Measurements from ENCODE around the gene SDHA. TPM values are rescaled to one million over a fixed set of nuclear protein-coding genes. Genes with fewer than 3 reads are reported as not detected.
"Not testable (repeated sequence)": the region's sequence is repeated elsewhere in the genome, so short reads cannot be mapped to it uniquely, and the experiment has no call there.

SDHA gene
- total RNA-seq, 2 donors from 2014 or later = 62.8 to 75.5 TPM

GRCh38 chr5:207599-207998, 10.5 kb upstream of the SDHA start:
- H3K4me3 ChIP-seq = no peak overlapping the region
- DNase-seq (no peak), ATAC-seq (no peak)
- intact Hi-C loops (cut with DNase I) = no loop called here
- WGBS, 2 donors = 83 to 86% methylated on average over 14 of the region's 14 CpGs
- TF ChIP-seq POLR2A (IDR thresholded peaks at IDR 0.05) (no peak), CTCF (IDR thresholded peaks at IDR 0.05) (no peak)
- H3K4me1 ChIP-seq = no peaks in the 10 kb centered on the region
- H3K9me3 ChIP-seq = no peaks in the 10 kb centered on the region
- H3K27ac ChIP-seq = no peak overlapping the region
- no peaks in the 10 kb centered on the region for H3K27me3 ChIP-seq
- H3K36me3 ChIP-seq (replicated peaks in 1 of 2; ENCODE audit: insufficient read depth in 1 of 2, low read depth in 2 of 2) = peaks cover 0 to 10% of the 10 kb centered on the region in 2 donors

GRCh38 chr5:208449-209114, 9.5 kb upstream of the SDHA start:
- ATAC-seq = no peak
- WGBS, 2 donors = 86 to 90% methylated on average over 15 of the region's 15 CpGs
- Histone ChIP-seq H3K27ac (no peak overlapping the region), H3K27me3 (no peaks in the 10 kb centered on the region), H3K4me1 (no peaks in the 10 kb centered on the region), H3K4me3 (no peak overlapping the region), H3K36me3 (replicated peaks in 1 of 2; ENCODE audit: insufficient read depth in 1 of 2, low read depth in 2 of 2) (peaks cover 0 to 9% of the 10 kb centered on the region in 2 donors), H3K9me3 (no peaks in the 10 kb centered on the region)
- no peak for DNase-seq
- TF ChIP-seq CTCF (IDR thresholded peaks at IDR 0.05) (no peak), POLR2A (IDR thresholded peaks at IDR 0.05) (no peak)
- intact Hi-C loops (cut with DNase I) = no loop called here

- no peak overlapping the region for H3K4me3 ChIP-seq
- H3K27ac ChIP-seq = no peak overlapping the region
- WGBS, 2 donors = 91 to 95% methylated on average over 12 of the region's 12 CpGs
- H3K9me3 ChIP-seq = no peaks in the 10 kb centered on the region
- ATAC-seq (no peak), DNase-seq (no peak)
- no peak for TF ChIP-seq POLR2A (IDR thresholded peaks at IDR 0.05)
- no peak for TF ChIP-seq CTCF (IDR thresholded peaks at IDR 0.05)
- H3K27me3 ChIP-seq = no peaks in the 10 kb centered on the region
- peaks cover 6% of the 10 kb centered on the region for H3K4me1 ChIP-seq
- intact Hi-C loops (cut with DNase I) = no loop called here
- H3K36me3 ChIP-seq (replicated peaks in 1 of 2; ENCODE audit: insufficient read depth in 1 of 2, low read depth in 2 of 2) = no peaks in the 10 kb centered on the region
Measured at GRCh38 chr5:213803-214395, 4.2 kb upstream of the SDHA start.

GRCh38 chr5:215256-215655, 2.9 kb upstream of the SDHA start:
- H3K27ac ChIP-seq; H3K36me3 ChIP-seq (replicated peaks in 1 of 2; ENCODE audit: insufficient read depth in 1 of 2, low read depth in 2 of 2); H3K9me3 ChIP-seq; ATAC-seq; DNase-seq; intact Hi-C loops (cut with DNase I); H3K27me3 ChIP-seq; H3K4me3 ChIP-seq: not testable (repeated sequence)
- 94 to 100% methylated on average over 2 of the region's 2 CpGs for WGBS, 2 donors
- peaks cover 17% of the 10 kb centered on the region for H3K4me1 ChIP-seq

DNA sequence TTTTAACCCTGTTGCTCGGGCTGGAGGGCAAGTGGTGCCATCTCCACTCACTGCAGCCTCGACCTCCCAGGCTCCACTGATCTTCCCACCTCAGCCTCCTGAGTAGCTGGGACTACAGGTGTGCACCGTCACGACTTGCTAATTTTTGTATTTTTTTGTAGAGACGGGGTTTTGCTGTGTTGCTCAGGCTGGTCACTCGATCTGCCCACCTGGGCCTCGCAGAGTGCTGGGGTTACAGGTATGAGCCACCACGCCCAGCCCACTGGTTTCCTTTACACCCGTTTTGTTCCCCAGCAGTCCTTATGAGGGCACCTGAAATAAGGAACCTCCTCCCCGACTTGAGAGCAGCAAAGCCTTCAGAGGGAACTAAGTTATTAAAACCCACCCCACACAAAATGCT, 2.0 kb upstream of the SDHA start:
- 84 to 90% methylated on average over 9 of the region's 10 CpGs for WGBS, 2 donors
- H3K4me3 ChIP-seq; ATAC-seq; H3K36me3 ChIP-seq (replicated peaks in 1 of 2; ENCODE audit: insufficient read depth in 1 of 2, low read depth in 2 of 2); H3K27ac ChIP-seq; H3K9me3 ChIP-seq; intact Hi-C loops (cut with DNase I); DNase-seq; H3K27me3 ChIP-seq: not testable (repeated sequence)
- H3K4me1 ChIP-seq = peaks cover 25% of the 10 kb centered on the region
